ENCODE results near the gene ASIC4. TPM values are rescaled to one million over a fixed set of nuclear protein-coding genes. Genes with fewer than 3 reads are reported as not detected.

ASIC4 gene
- total and polyA plus RNA-seq, 2 of the 13 experiments (the other 11 are each of a cell fraction or from before 2014, with no cell fraction given), result 0.03 TPM; not detected in 1

GRCh38 chr2:219509780-219510511, 4.3 kb upstream of the ASIC4 start (continued):
- TF ChIP-seq, protein P1, sequence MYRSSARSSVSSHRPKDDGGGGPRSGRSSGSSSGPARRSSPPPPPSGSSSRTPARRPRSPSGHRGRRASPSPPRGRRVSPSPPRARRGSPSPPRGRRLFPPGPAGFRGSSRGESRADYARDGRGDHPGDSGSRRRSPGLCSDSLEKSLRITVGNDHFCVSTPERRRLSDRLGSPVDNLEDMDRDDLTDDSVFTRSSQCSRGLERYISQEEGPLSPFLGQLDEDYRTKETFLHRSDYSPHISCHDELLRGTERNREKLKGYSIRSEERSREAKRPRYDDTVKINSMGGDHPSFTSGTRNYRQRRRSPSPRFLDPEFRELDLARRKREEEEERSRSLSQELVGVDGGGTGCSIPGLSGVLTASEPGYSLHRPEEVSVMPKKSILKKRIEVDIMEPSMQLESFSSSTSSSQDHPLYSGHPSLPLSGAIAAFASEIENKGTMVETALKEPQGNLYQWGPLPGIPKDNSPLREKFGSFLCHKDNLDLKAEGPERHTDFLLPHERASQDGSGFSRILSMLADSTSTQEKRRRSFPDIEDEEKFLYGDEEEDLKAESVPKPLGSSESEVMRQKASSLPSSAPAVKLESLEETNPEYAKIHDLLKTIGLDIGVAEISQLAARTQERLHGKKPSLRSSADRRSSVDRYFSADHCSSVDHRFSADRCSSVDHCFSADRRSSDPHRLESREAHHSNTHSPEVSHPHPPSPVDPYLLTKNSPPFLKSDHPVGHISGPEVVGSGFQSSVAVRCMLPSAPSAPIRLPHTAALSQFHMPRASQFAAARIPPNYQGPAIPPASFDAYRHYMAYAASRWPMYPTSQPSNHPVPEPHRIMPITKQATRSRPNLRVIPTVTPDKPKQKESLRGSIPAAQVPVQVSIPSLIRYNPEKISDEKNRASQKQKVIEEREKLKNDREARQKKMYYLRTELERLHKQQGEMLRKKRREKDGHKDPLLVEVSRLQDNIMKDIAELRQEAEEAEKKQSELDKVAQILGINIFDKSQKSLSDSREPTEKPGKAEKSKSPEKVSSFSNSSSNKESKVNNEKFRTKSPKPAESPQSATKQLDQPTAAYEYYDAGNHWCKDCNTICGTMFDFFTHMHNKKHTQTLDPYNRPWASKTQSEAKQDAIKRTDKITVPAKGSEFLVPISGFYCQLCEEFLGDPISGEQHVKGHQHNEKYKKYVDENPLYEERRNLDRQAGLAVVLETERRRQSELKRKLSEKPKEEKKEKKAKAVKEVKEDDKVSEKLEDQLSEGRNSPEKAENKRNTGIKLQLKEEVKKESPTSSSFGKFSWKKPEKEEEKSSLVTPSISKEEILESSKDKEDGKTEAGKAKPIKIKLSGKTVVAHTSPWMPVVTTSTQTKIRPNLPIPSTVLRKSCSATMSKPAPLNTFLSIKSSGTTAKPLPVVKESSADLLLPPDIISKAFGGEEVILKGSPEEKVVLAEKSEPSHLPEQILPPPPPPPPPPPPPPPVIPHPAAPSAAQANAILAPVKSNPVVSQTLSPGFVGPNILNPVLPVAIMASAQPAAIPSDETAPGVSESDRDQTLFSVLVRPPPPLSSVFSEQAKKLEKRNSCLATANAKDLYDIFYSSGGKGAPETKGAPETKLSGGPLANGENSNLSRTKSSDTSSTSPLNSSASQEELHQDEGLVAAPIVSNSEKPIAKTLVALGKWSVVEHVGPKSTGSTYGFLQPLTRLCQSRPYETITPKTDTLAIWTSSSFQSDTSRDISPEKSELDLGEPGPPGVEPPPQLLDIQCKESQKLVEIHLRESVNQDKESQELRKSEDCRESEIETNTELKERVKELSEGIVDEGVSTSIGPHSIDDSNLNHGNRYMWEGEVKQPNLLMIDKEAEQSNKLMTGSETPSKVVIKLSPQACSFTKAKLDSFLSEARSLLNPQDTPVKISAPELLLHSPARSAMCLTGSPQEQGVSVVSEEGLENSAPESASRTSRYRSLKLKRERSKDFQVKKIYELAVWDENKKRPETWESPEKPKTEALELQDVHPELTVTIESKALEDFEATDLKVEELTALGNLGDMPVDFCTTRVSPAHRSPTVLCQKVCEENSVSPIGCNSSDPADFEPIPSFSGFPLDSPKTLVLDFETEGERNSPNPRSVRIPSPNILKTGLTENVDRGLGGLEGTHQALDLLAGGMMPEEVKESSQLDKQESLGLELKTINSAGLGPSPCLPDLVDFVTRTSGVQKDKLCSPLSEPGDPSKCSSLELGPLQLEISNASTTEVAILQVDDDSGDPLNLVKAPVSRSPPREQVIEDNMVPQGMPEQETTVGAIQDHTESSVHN (CRISPR knock-in tag; IDR thresholded peaks at IDR 0.05), result no peak
- TF ChIP-seq SNAPC5 (CRISPR knock-in tag; IDR thresholded peaks at IDR 0.05; ENCODE audit: borderline replicate concordance) (no peak), HCFC1 (IDR thresholded peaks at IDR 0.05; ENCODE audit: low read depth, low read length) (no peak), MIER3 (CRISPR knock-in tag; IDR thresholded peaks at IDR 0.05; ENCODE audit: borderline replicate concordance) (0 out of 2 replicates have a peak, but pooled peaks have one; percentile 15), ZNF614 (CRISPR knock-in tag; IDR thresholded peaks at IDR 0.05; ENCODE audit: borderline replicate concordance) (peak; percentile 24; the same call in 1 of the 2 replicates), ZKSCAN5 (CRISPR knock-in tag; IDR thresholded peaks at IDR 0.05) (no peak), ZNF121 (CRISPR knock-in tag; IDR thresholded peaks at IDR 0.05) (no peak), MAZ (IDR thresholded peaks at IDR 0.05; ENCODE audit: borderline replicate concordance, low read depth, low read length) (peak; percentile 53; the same call in 1 of the 2 replicates), MAZ (CRISPR knock-in tag; IDR thresholded peaks at IDR 0.05; ENCODE audit: low read depth) (0 out of 2 replicates have a peak, but pooled peaks have one; percentile 17), RELA (CRISPR knock-in tag; IDR thresholded peaks at IDR 0.05) (no peak), MIXL1 (CRISPR knock-in tag; IDR thresholded peaks at IDR 0.05) (no peak), POLR2A (IDR thresholded peaks at IDR 0.05; ENCODE audit: insufficient read depth in 1 of 2, low read depth in 2 of 2, low read length in 2 of 2) (0 out of 4 replicates have a peak, but pooled peaks have one; percentile 3 to 45), EZH2 (conservative IDR thresholded peaks at IDR 0.05; ENCODE audit: low read depth, low read length) (0 out of 2 replicates have a peak, but pooled peaks have one; percentile 83), TFAP4 (IDR thresholded peaks at IDR 0.05; ENCODE audit: borderline replicate concordance, low read depth) (peak; percentile 83), NFYC (CRISPR knock-in tag; IDR thresholded peaks at IDR 0.05) (no peak), ZNF777 (CRISPR knock-in tag; IDR thresholded peaks at IDR 0.05) (peak; percentile 90), SPEN (CRISPR knock-in tag; IDR thresholded peaks at IDR 0.05; ENCODE audit: low read depth) (peak; percentile 42; the same call in 1 of the 2 replicates)
- TF ChIP-seq, protein P2, sequence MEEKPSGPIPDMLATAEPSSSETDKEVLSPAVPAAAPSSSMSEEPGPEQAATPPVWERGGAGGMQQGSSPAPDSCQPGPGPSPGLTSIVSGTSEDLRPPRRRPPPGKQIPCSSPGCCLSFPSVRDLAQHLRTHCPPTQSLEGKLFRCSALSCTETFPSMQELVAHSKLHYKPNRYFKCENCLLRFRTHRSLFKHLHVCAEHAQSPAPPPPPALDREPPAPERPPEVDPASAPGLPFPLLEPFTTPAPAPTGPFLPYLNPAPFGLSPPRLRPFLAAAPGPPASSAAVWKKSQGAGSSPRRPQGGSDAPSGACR (CRISPR knock-in tag; IDR thresholded peaks at IDR 0.05), result peak; percentile 67; the same call in 1 of the 2 replicates
- TF ChIP-seq, protein P3, sequence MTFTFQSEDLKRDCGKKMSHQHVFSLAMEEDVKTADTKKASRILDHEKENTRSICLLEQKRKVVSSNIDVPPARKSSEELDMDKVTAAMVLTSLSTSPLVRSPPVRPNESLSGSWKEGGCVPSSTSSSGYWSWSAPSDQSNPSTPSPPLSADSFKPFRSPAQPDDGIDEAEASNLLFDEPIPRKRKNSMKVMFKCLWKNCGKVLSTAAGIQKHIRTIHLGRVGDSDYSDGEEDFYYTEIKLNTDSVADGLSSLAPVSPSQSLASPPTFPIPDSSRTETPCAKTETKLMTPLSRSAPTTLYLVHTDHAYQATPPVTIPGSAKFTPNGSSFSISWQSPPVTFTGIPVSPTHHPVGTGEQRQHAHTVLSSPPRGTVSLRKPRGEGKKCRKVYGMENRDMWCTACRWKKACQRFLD (CRISPR knock-in tag; IDR thresholded peaks at IDR 0.05; ENCODE audit: borderline replicate concordance), result 0 out of 2 replicates have a peak, but pooled peaks have one; percentile 5

All from HepG2 (cell line).